ENCODE data around the gene INTS13.
"Not testable (repeated sequence)": the region's sequence is repeated elsewhere in the genome, so short reads cannot be mapped to it uniquely, and the experiment has no call there.

The INTS13 gene

GRCh38 chr12:26936559-26937442, 980 bp downstream of the INTS13 start:
- DNase-seq (ENCODE audit: low read depth) = no peak

GRCh38 chr12:26935636-26936378, 2.0 kb downstream of the INTS13 start:
- no peak for DNase-seq (ENCODE audit: low read depth)

GRCh38 chr12:26929590-26929989, 8.2 kb downstream of the INTS13 start:
- DNase-seq (ENCODE audit: low read depth) = no peak

GRCh38 chr12:26928661-26929060, 9.1 kb downstream of the INTS13 start:
- DNase-seq (ENCODE audit: low read depth) = no peak

- no peak for DNase-seq (ENCODE audit: low read depth)
Observed at GRCh38 chr12:26921886-26922285, 15.9 kb downstream of the INTS13 start.

GRCh38 chr12:26919216-26919555, 18.6 kb downstream of the INTS13 start:
- DNase-seq (ENCODE audit: low read depth) = no peak

GRCh38 chr12:26918321-26919215, 19.2 kb downstream of the INTS13 start:
- DNase-seq (ENCODE audit: low read depth) = no peak

GRCh38 chr12:26906704-26907103, 31.1 kb downstream of the INTS13 start:
- no peak for DNase-seq (ENCODE audit: low read depth)

GRCh38 chr12:26906024-26906423, 31.8 kb downstream of the INTS13 start:
- DNase-seq (ENCODE audit: low read depth) = no peak

- DNase-seq (ENCODE audit: low read depth) = not testable (repeated sequence)
Observed at GRCh38 chr12:26903396-26903795, 34.4 kb downstream of the INTS13 start.

GRCh38 chr12:26896913-26897312, 40.9 kb downstream of the INTS13 start:
- no peak for DNase-seq (ENCODE audit: low read depth)

GRCh38 chr12:26895672-26896071, 42.1 kb downstream of the INTS13 start:
- no peak for DNase-seq (ENCODE audit: low read depth)

- no peak for DNase-seq (ENCODE audit: low read depth)
Observed at GRCh38 chr12:26891704-26892103, 46.1 kb downstream of the INTS13 start.

GRCh38 chr12:26890784-26891183, 47.0 kb downstream of the INTS13 start:
- DNase-seq (ENCODE audit: low read depth) = no peak

GRCh38 chr12:26884765-26885576, 52.8 kb downstream of the INTS13 start:
- DNase-seq (ENCODE audit: low read depth) = peak; percentile 30

GRCh38 chr12:26880625-26881024, 57.2 kb downstream of the INTS13 start:
- DNase-seq (ENCODE audit: low read depth) = no peak

GRCh38 chr12:26878661-26879119, 59.1 kb downstream of the INTS13 start:
- no peak for DNase-seq (ENCODE audit: low read depth)

- no peak for DNase-seq (ENCODE audit: low read depth)
Observed at GRCh38 chr12:26874501-26875296, 63.1 kb downstream of the INTS13 start.

- no peak for DNase-seq (ENCODE audit: low read depth)
Observed at GRCh38 chr12:26872625-26873024, 65.2 kb downstream of the INTS13 start.

- DNase-seq (ENCODE audit: low read depth) = no peak
Observed at GRCh38 chr12:26871985-26872384, 65.8 kb downstream of the INTS13 start.

All from non-pigmented ciliary epithelial cell (primary cell).